Psoas muscle (tissue), 8 donors: ENCODE measurements around the gene PPARD. TPM values are rescaled to one million over a fixed set of nuclear protein-coding genes. Genes with fewer than 3 reads are reported as not detected.
A peak's percentile ranks its signal among the peaks of the same experiment; 100 is the strongest.

ENCODE experiments used
- ATAC-seq, 4 donors: fragments of 200-7000 bp; cut with Tn5 transposase; one replicate each; pipeline ENCODE4 v1.9.1; 2020; ENCODE audit warnings: moderate library complexity in 3 of 4, mild to moderate bottlenecking in 2 of 4
- DNase-seq, 2 donors: peaks; one replicate each; pipeline ENCODE4 v3.0.0-alpha.2; 2020
- H3K27ac ChIP-seq: fragments of 200-600 bp; one replicate; pipeline ENCODE4 v1.8.0; 2022
- H3K27me3 ChIP-seq, 3 donors: fragments of 200-600 bp in 1 of 3; one replicate each; pipeline versions ENCODE4 v1.6.1 to v1.8.0; 2013 to 2022; ENCODE audit warnings: low read length in 2 of 3, mild to moderate bottlenecking in 2 of 3, moderate library complexity in 1 of 3; ENCODE audit not compliant: insufficient read depth in 3 of 3
- H3K36me3 ChIP-seq, 2 donors: fragments of 200-600 bp in 1 of 2; one replicate each; pipeline versions ENCODE4 v1.6.1 to v1.8.0; 2013 to 2022; ENCODE audit warnings: low read depth in 1 of 2, mild to moderate bottlenecking in 1 of 2, moderate library complexity in 1 of 2; ENCODE audit not compliant: insufficient read depth in 1 of 2
- H3K4me1 ChIP-seq: fragments of 200-600 bp; one replicate; pipeline ENCODE4 v1.8.0; 2022
- H3K4me3 ChIP-seq: fragments of 200-600 bp; one replicate; pipeline ENCODE4 v1.8.0; 2022; ENCODE audit warnings: mild to moderate bottlenecking
- H3K9me3 ChIP-seq: fragments of 200-600 bp; one replicate; pipeline ENCODE4 v1.8.0; 2022
- CTCF ChIP-seq: fragments of 200-600 bp; IDR thresholded peaks from one replicate; pipeline ENCODE4 v1.8.0; 2022; ENCODE audit warnings: antibody characterized with exemption
- WGBS, 3 donors: extraction: QIAGEN DNeasy Blood & Tissue Kit; methylation state at CpG; one replicate each; pipeline versions ENCODE4 v1.1.6 to v1.1.7; 2013; 5-methylcytosine and 5-hydroxymethylcytosine counted together
- intact Hi-C, 2 donors: fragments of 100-400 bp; cut with DNase I; formaldehyde crosslinking; loops; one replicate each; pipeline versions ENCODE4 v1.11.0 to v1.14.2; 2022
- polyA plus RNA-seq, 3 donors: library from polyadenylated mRNA; stranded (reverse); fragments of 200-250 nt; gene quantifications; one replicate each; pipeline ENCODE4 v1.2.3, GENCODE V29; 2013
- total RNA-seq, 4 donors: library from RNA; stranded (reverse); fragmentation: NEBNext Ultra II Directional in 2 of 4; extraction: Animal tissue kit (Norgen Biotek cat#: 25700) in 2 of 4; gene quantifications; one replicate each; pipeline versions ENCODE4 v1.2.1 to v1.2.4, GENCODE V29; 2021 to 2023
- donor health status: healthy with polysubstance abuse.
- donor health status: DM: no; HTN: no; CAD: no; lungs with moderate emphysema.
- donor health status: Bipolar disorder and iron deficiency.
- donor health status: healthy.
- donor health status: DM: yes; HTN: yes; CAD: no.
- donor health status: DM: no; HTN: no; CAD: no.
- donor health status: DM: no; HTN: no; CAD: no.
- donor health status: DM: yes; HTN: yes; CAD: no.

Gene PPARD
- total and polyA plus RNA-seq, 7 donors: 13.5 to 187 (median 37.2) TPM

- H3K27ac ChIP-seq: no peak overlapping the region
- intact Hi-C loops: no loop called here
- H3K27me3 ChIP-seq: no peaks in the 10 kb centered on the region
- ATAC-seq (peak in 3 of 4 donors; percentile 45 to 63 (median 63)), DNase-seq (no peak)
- H3K4me1 ChIP-seq: peaks cover 18% of the 10 kb centered on the region
- no peak for TF ChIP-seq CTCF
- no peak overlapping the region for H3K4me3 ChIP-seq
- H3K36me3 ChIP-seq: peaks cover 0 to 6% of the 10 kb centered on the region in 2 donors
- 71 to 78% (median 74%) methylated on average over 8 of the region's 8 CpGs for WGBS, 3 donors
- no peaks in the 10 kb centered on the region for H3K9me3 ChIP-seq
Observed at GRCh38 chr6:35402136-35402855, 59.9 kb downstream of the PPARD start.

GRCh38 chr6:35402856-35403191, 60.5 kb downstream of the PPARD start:
- intact Hi-C loops: no loop called here
- ATAC-seq (no peak), DNase-seq (no peak)
- Histone ChIP-seq H3K27me3 (no peaks in the 10 kb centered on the region), H3K4me1 (peaks cover 18% of the 10 kb centered on the region), H3K27ac (no peak overlapping the region), H3K36me3 (peaks cover 0 to 6% of the 10 kb centered on the region in 2 donors), H3K4me3 (no peak overlapping the region), H3K9me3 (no peaks in the 10 kb centered on the region)
- TF ChIP-seq CTCF: no peak
- 82 to 91% (median 87%) methylated on average over 5 of the region's 5 CpGs for WGBS, 3 donors

- Histone ChIP-seq H3K4me1 (peaks cover 18% of the 10 kb centered on the region), H3K27ac (no peak overlapping the region), H3K27me3 (no peaks in the 10 kb centered on the region), H3K4me3 (no peak overlapping the region), H3K9me3 (no peaks in the 10 kb centered on the region), H3K36me3 (peaks cover 0 to 6% of the 10 kb centered on the region in 2 donors)
- 79 to 91% (median 84%) methylated on average over 8 of the region's 8 CpGs for WGBS, 3 donors
- ATAC-seq: peak; percentile 17 to 64 (median 40)
- no peak for DNase-seq
- TF ChIP-seq CTCF: no peak
- intact Hi-C loops: no loop called here
Observed at GRCh38 chr6:35403544-35404442, 61.4 kb downstream of the PPARD start.

- intact Hi-C loops: no loop called here
- no peak for TF ChIP-seq CTCF
- H3K4me3 ChIP-seq: no peak overlapping the region
- peaks cover 5 to 28% of the 10 kb centered on the region in 2 donors for H3K36me3 ChIP-seq
- H3K27ac ChIP-seq: no peak overlapping the region
- ATAC-seq (no peak), DNase-seq (no peak)
- H3K9me3 ChIP-seq: no peaks in the 10 kb centered on the region
- peaks cover 18% of the 10 kb centered on the region for H3K4me1 ChIP-seq
- no peaks in the 10 kb centered on the region for H3K27me3 ChIP-seq
- WGBS, 3 donors: 84 to 89% (median 86%) methylated on average over 19 to 20 of the region's 20 CpGs
Observed at GRCh38 chr6:35406711-35407485, 64.5 kb downstream of the PPARD start.
